HG02884 (cell line): ENCODE data around the gene KLHL11.

Source experiments
- ATAC-seq: cut with Tn5 transposase; IDR thresholded peaks from one replicate; pipeline ENCODE4 v1.9.1; 2021; ENCODE audit warnings: mild to moderate bottlenecking, moderate library complexity; ENCODE audit not compliant: unreplicated experiment

The KLHL11 gene

GRCh38 chr17:41811549-41812380 lies 53.5 kb downstream of the KLHL11 start, which contains the start of gene P3H4:
P3H4 (minus strand) TSS chr17:41811949; CDS start chr17:41811915, 34 bp downstream.
- ATAC-seq = no peak

GRCh38 chr17:41810659-41811548 lies 54.3 kb downstream of the KLHL11 start:
- no peak for ATAC-seq

GRCh38 chr17:41806685-41807445 lies 58.4 kb downstream of the KLHL11 start:
- ATAC-seq = no peak
